GM18861 (cell line): Measurements from ENCODE around the gene PPP1CB.
"Not testable (repeated sequence)": the region's sequence is repeated elsewhere in the genome, so short reads cannot be mapped to it uniquely, and the experiment has no call there.

Experiments used
- ATAC-seq: cut with Tn5 transposase; IDR thresholded peaks from one replicate; pipeline ENCODE4 v1.9.1; 2021; ENCODE audit not compliant: unreplicated experiment

The PPP1CB gene

GRCh38 chr2:28742619-28743018 is 9.0 kb upstream of the PPP1CB start:
- not testable (repeated sequence) for ATAC-seq

GRCh38 chr2:28745225-28745624 is 6.4 kb upstream of the PPP1CB start:
- no peak for ATAC-seq

- ATAC-seq = no peak
Observed at GRCh38 chr2:28745876-28746275, 5.8 kb upstream of the PPP1CB start.

GRCh38 chr2:28746429-28747111 is 5.1 kb upstream of the PPP1CB start:
- no peak for ATAC-seq

GRCh38 chr2:28747714-28748113 is 3.9 kb upstream of the PPP1CB start:
- no peak for ATAC-seq

GRCh38 chr2:28748176-28748575 is 3.5 kb upstream of the PPP1CB start:
- no peak for ATAC-seq

- no peak for ATAC-seq
Observed at GRCh38 chr2:28748941-28749340, 2.7 kb upstream of the PPP1CB start.

- ATAC-seq = no peak
Observed at GRCh38 chr2:28749526-28749925, 2.1 kb upstream of the PPP1CB start.

- ATAC-seq = no peak
Observed at GRCh38 chr2:28750316-28751251, 1.0 kb upstream of the PPP1CB start.

- ATAC-seq = peak; percentile 11
Observed at GRCh38 chr2:28751956-28752630, 463 bp downstream of the PPP1CB start.

GRCh38 chr2:28752631-28753376 is 1.2 kb downstream of the PPP1CB start:
- ATAC-seq = no peak

- no peak for ATAC-seq
Observed at GRCh38 chr2:28754321-28754720, 2.7 kb downstream of the PPP1CB start.

GRCh38 chr2:28755421-28755820 is 3.8 kb downstream of the PPP1CB start:
- no peak for ATAC-seq

- no peak for ATAC-seq
Observed at GRCh38 chr2:28758459-28758858, 6.8 kb downstream of the PPP1CB start.

- ATAC-seq = no peak
Observed at GRCh38 chr2:28761420-28761819, 9.8 kb downstream of the PPP1CB start.

GRCh38 chr2:28764909-28765711 is 13.5 kb downstream of the PPP1CB start:
- no peak for ATAC-seq

- ATAC-seq = no peak
Observed at GRCh38 chr2:28766070-28766469, 14.4 kb downstream of the PPP1CB start.

GRCh38 chr2:28767337-28767736 is 15.7 kb downstream of the PPP1CB start:
- ATAC-seq = no peak

- ATAC-seq = no peak
Observed at GRCh38 chr2:28768422-28768821, 16.8 kb downstream of the PPP1CB start.

- no peak for ATAC-seq
Observed at GRCh38 chr2:28768952-28769351, 17.3 kb downstream of the PPP1CB start.
